Naive thymus-derived CD4-positive, alpha-beta T cell (primary cell): ENCODE results near the gene TMEM88. TPM values are rescaled to one million over a fixed set of nuclear protein-coding genes. Genes with fewer than 3 reads are reported as not detected.
A peak's percentile ranks its signal among the peaks of the same experiment; 100 is the strongest.

Experiments
- ATAC-seq: fragments of 150-1000 bp; cut with Tn5 transposase; 2 replicates; pipeline ENCODE4 v1.10.0; 2021; ENCODE audit warnings: mild to moderate bottlenecking, moderate library complexity
- CTCF ChIA-PET: fragments of 350-600 bp; sonication (Branson Sonifier 250); formaldehyde crosslinking; loops from one replicate; lab custom pipeline; 2021; ENCODE audit warnings: antibody characterized with exemption; lab: Charles Lee
- POLR2A ChIA-PET: fragments of 350-600 bp; sonication (Branson Sonifier 250); formaldehyde crosslinking; loops from one replicate; lab custom pipeline; 2021; ENCODE audit warnings: antibody characterized with exemption, inconsistent platforms; lab: Charles Lee
- DNase-seq, 9 donors: peaks; one replicate each; pipeline versions ENCODE4 v3.0.0 to v3.0.0-alpha.2; 2020 to 2022; ENCODE audit warnings: mixed read lengths in 1 of 9
- H3K27ac ChIP-seq: one replicate; pipeline ENCODE4 v1.7.0; 2013; ENCODE audit warnings: mild to moderate bottlenecking, low read depth, low read length, moderate library complexity
- H3K27me3 ChIP-seq, 2 donors: one replicate each; pipeline ENCODE4 v1.7.0; 2013; ENCODE audit warnings: low read length in 2 of 2, mild to moderate bottlenecking in 2 of 2, moderate library complexity in 2 of 2; ENCODE audit not compliant: control insufficient read depth in 2 of 2, insufficient read depth in 2 of 2
- H3K36me3 ChIP-seq, 3 experiments: 1 replicate in 2 of 3; 2 replicates in 1 of 3; pipeline ENCODE4 v1.7.0; 2013; ENCODE audit warnings: low read length in 3 of 3, mild to moderate bottlenecking in 3 of 3, moderate library complexity in 1 of 3; ENCODE audit not compliant: insufficient read depth in 3 of 3, control insufficient read depth in 2 of 3
- H3K4me1 ChIP-seq, 2 donors: one replicate each; pipeline ENCODE4 v1.7.0; 2013; ENCODE audit warnings: low read length in 2 of 2, mild to moderate bottlenecking in 2 of 2, moderate library complexity in 1 of 2; ENCODE audit not compliant: control insufficient read depth in 2 of 2, insufficient read depth in 2 of 2
- H3K4me3 ChIP-seq: 2 replicates; pipeline ENCODE4 v1.7.0; 2013; ENCODE audit warnings: mild to moderate bottlenecking, low read length
- H3K9me3 ChIP-seq, 3 experiments: 1 replicate in 2 of 3; 2 replicates in 1 of 3; pipeline ENCODE4 v1.7.0; 2013; ENCODE audit warnings: low read length in 3 of 3; ENCODE audit not compliant: control insufficient read depth in 2 of 3
- H3K27ac Mint-ChIP-seq, 9 donors: one replicate each; pipeline ENCODE4 v1.8.0; 2020 to 2022; ENCODE audit warnings: mixed read lengths in 9 of 9, mild to moderate bottlenecking in 8 of 9, moderate library complexity in 5 of 9, inconsistent platforms in 2 of 9
- H3K27me3 Mint-ChIP-seq, 5 donors: one replicate each; pipeline ENCODE4 v1.8.0; 2021 to 2022; ENCODE audit warnings: mixed read lengths in 5 of 5, mild to moderate bottlenecking in 1 of 5
- H3K36me3 Mint-ChIP-seq, 5 donors: one replicate each; pipeline ENCODE4 v1.8.0; 2020 to 2022; ENCODE audit warnings: mixed read lengths in 5 of 5, mild to moderate bottlenecking in 3 of 5, inconsistent platforms in 1 of 5
- H3K4me1 Mint-ChIP-seq, 7 donors: one replicate each; pipeline ENCODE4 v1.8.0; 2020 to 2022; ENCODE audit warnings: mixed read lengths in 7 of 7, mild to moderate bottlenecking in 3 of 7, inconsistent platforms in 1 of 7
- H3K4me3 Mint-ChIP-seq, 10 donors: one replicate each; pipeline ENCODE4 v1.8.0; 2020 to 2022; ENCODE audit warnings: mild to moderate bottlenecking in 10 of 10, mixed read lengths in 10 of 10, moderate library complexity in 6 of 10, inconsistent platforms in 2 of 10
- H3K9me3 Mint-ChIP-seq, 11 donors: one replicate each; pipeline ENCODE4 v1.8.0; 2020 to 2022; ENCODE audit warnings: mixed read lengths in 11 of 11, mild to moderate bottlenecking in 4 of 11, inconsistent platforms in 1 of 11, moderate library complexity in 1 of 11
- intact Hi-C, 2 donors: fragments of 100-400 bp; cut with micrococcal nuclease; formaldehyde crosslinking; loops; one replicate each; pipeline ENCODE4 v1.15.1; 2023
- polyA plus RNA-seq, 2 donors: library from polyadenylated mRNA; unstranded; fragments of 300-500 nt; fragmentation: Illumina TruSeq; gene quantifications; one replicate each; pipeline ENCODE4 v1.2.3, GENCODE V29; 2021
- total RNA-seq, 6 experiments: library from RNA in 5 of 6; stranded (reverse) in 5 of 6; gene quantifications; 1 replicate in 5 of 6; 2 replicates in 1 of 6; pipeline ENCODE4 v1.2.3 and lab custom pipeline; 2021 to 2026

Gene TMEM88
- total and polyA plus RNA-seq, 7 experiments from 2014 or later, result 0.70 to 32.7 (median 11.6) TPM; not detected in 2

DNA sequence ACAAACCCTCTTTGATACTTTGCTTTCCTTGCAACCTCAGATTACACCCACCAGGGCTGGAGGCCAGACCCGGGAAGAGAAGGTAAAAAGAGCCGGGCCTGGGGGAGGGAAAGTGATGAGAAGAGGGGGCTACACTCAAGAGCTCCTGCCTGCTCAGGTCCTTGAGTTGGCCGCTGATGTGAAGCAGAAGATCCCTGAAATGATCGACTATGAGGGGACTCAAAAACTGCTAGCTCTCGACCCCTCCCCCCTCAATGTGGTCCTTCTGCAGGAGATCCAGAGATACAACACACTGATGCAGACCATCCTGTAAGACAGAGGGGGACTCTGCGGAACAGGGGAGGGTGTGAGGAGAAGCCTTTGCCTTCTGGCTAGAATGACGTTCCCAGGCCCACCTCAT is 23.6 kb upstream of the TMEM88 start:
- peak overlapping the region in 1 of 10 donors; percentile 38 for H3K4me3 Mint-ChIP-seq
- H3K4me1 Mint-ChIP-seq, result peaks cover 0 to 24% (median 7%) of the 10 kb centered on the region in 7 donors
- no peaks in the 10 kb centered on the region for H3K36me3 Mint-ChIP-seq
- peaks cover 0 to 3% (median 0%) of the 10 kb centered on the region in 3 experiments for H3K36me3 ChIP-seq
- H3K27me3 Mint-ChIP-seq, result peaks cover 0 to 50% (median 0%) of the 10 kb centered on the region in 5 donors
- peaks cover 5 to 6% of the 10 kb centered on the region in 2 donors for H3K4me1 ChIP-seq
- ChIA-PET POLR2A (interaction anchor here (5.7 to 9.7 kb wide), 2 partner anchors 13 to 20 kb away, joined by 86 to 89 read pairs; no protein-coding TSS in a partner anchor), CTCF (interaction anchor here (1.2 to 1.6 kb wide), 2 partner anchors 12 to 26 kb away, joined by 3 to 4 read pairs; partner anchors contain the start of gene NAA38)
- H3K27ac ChIP-seq, result no peak overlapping the region
- no peaks in the 10 kb centered on the region for H3K9me3 ChIP-seq
- H3K9me3 Mint-ChIP-seq, result peaks cover 0 to 6% (median 0%) of the 10 kb centered on the region in 11 donors
- no peak for DNase-seq
- peak overlapping the region in 1 of 9 donors; percentile 33 for H3K27ac Mint-ChIP-seq
- no peak for ATAC-seq
- H3K4me3 ChIP-seq, result no peak overlapping the region
- intact Hi-C loops, result loop anchor here in 1 of 2 donors (10.0 kb wide), 2 partner anchors 616 to 786 kb away; partner anchors contain the start of genes ACADVL, DLG4 and SLC16A11
- no peaks in the 10 kb centered on the region for H3K27me3 ChIP-seq

DNA sequence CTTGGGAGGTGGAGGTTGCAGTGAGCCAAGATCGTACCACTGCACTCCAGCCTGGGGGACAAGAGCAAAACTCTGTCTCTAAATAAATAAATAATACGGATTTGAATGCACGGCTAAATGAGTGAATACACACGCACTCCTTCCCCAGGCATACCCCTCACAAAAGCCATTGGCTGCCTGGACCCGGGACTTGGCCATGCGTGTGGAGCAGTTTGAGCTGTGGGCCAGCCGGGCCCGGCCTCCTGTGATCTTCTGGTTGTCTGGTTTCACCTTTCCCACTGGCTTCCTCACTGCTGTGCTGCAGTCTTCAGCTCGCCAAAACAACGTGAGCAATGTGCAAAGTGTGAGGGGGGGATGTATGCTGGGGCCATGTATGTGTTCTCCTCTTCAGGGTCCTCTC is 22.4 kb upstream of the TMEM88 start:
- Mint-ChIP-seq H3K27me3 (peaks cover 0 to 40% (median 0%) of the 10 kb centered on the region in 5 donors), H3K9me3 (peaks cover 0 to 6% (median 0%) of the 10 kb centered on the region in 11 donors), H3K36me3 (no peaks in the 10 kb centered on the region), H3K27ac (peak overlapping the region in 1 of 9 donors; percentile 19), H3K4me1 (peaks cover 7 to 36% (median 19%) of the 10 kb centered on the region in 7 donors), H3K4me3 (peak overlapping the region in 5 of 10 donors; percentile 16 to 99 (median 66))
- intact Hi-C loops, result loop anchor here in 1 of 2 donors (10.0 kb wide), 2 partner anchors 618 to 788 kb away; partner anchors contain the start of genes ACADVL, DLG4 and SLC16A11
- no peak overlapping the region for H3K27ac ChIP-seq
- peaks cover 14 to 18% of the 10 kb centered on the region in 2 donors for H3K4me1 ChIP-seq
- peaks cover 0 to 3% (median 0%) of the 10 kb centered on the region in 3 experiments for H3K36me3 ChIP-seq
- DNase-seq, result no peak
- H3K4me3 ChIP-seq, result no peak overlapping the region
- ChIA-PET POLR2A (interaction anchor here (0.9 to 9.7 kb wide), 8 partner anchors 11 to 415 kb away, joined by 3 to 89 read pairs (median 18); partner anchors contain the start of genes CYB5D1, NAA38, POLR2A and RNF227), CTCF (interaction anchor here (1.1 to 4.4 kb wide), 6 partner anchors 9 to 157 kb away, joined by 3 to 43 read pairs (median 5); no protein-coding TSS in a partner anchor)
- H3K9me3 ChIP-seq, result no peaks in the 10 kb centered on the region
- no peak for ATAC-seq
- no peaks in the 10 kb centered on the region for H3K27me3 ChIP-seq

DNA sequence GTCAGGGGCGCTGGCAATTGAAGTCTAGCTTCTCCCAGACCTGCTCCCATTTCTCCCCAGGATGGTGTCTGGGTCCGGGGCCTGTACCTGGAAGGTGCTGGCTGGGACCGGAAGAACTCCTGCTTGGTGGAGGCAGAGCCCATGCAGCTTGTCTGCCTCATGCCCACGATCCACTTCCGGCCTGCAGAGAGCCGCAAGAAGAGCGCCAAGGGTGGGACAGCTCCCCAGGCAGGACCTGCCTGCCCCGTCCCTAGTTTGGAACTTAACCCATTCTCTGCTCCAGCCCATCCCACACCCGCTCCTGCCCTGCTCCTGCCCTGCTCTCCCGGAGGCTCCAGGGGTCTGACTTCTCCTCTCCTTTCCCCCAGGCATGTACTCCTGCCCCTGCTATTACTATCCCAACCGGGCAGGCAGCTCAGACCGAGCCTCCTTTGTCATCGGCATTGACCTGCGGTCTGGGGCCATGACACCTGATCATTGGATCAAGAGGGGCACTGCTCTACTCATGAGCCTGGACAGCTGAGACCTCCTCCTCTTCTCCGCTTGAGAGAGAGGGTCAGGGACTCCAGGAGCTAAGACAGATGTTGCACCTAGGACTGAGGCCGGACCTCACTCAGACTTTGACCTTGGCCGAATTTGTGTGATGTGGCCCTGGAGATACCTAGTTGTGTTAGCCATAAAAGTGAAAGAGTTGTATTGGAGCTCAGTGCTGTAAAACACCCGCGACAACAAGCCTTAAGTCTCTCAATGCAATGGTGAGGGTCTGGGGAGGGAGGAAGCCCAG is 21.7 kb upstream of the TMEM88 start:
- Histone ChIP-seq H3K9me3 (no peaks in the 10 kb centered on the region), H3K4me3 (peak overlapping the region; percentile 96), H3K27me3 (no peaks in the 10 kb centered on the region), H3K27ac (peak overlapping the region; percentile 96), H3K36me3 (peaks cover 0 to 3% (median 0%) of the 10 kb centered on the region in 3 experiments), H3K4me1 (peaks cover 19% of the 10 kb centered on the region in 2 donors)
- CTCF ChIA-PET, result interaction anchor here (0.5 to 4.4 kb wide), 10 partner anchors 10 to 194 kb away, joined by 3 to 43 read pairs (median 6); partner anchors contain the start of gene NAA38
- Mint-ChIP-seq H3K27ac (peak overlapping the region; percentile 95 to 100 (median 99)), H3K36me3 (no peaks in the 10 kb centered on the region), H3K27me3 (peaks cover 0 to 35% (median 0%) of the 10 kb centered on the region in 5 donors), H3K9me3 (peaks cover 0 to 6% (median 0%) of the 10 kb centered on the region in 11 donors), H3K4me1 (peaks cover 12 to 41% (median 25%) of the 10 kb centered on the region in 7 donors), H3K4me3 (peak overlapping the region; percentile 89 to 99 (median 92))
- DNase-seq (no peak), ATAC-seq (no peak)
- intact Hi-C loops, result loop anchor here (1.0 to 10.0 kb wide), 3 partner anchors 11 to 788 kb away; partner anchors contain the start of genes ACADVL (in 1 of the 2), DLG4 (in 1 of the 2) and SLC16A11 (in 1 of the 2)
- POLR2A ChIA-PET, result interaction anchor here (0.9 to 9.7 kb wide), 12 partner anchors 11 to 414 kb away, joined by 3 to 89 read pairs (median 6); partner anchors contain the start of genes CYB5D1, NAA38, POLR2A and RNF227

GRCh38 chr17:7833795-7834541 is 20.9 kb upstream of the TMEM88 start, which contains the start of gene KDM6B:
Gene KDM6B, plus strand, starts transcription at chr17:7834217. Its CDS starts 11,338 bp downstream, at chr17:7845555.
- Histone ChIP-seq H3K27me3 (no peaks in the 10 kb centered on the region), H3K4me1 (peaks cover 25 to 26% of the 10 kb centered on the region in 2 donors), H3K9me3 (no peaks in the 10 kb centered on the region), H3K27ac (peak within 1 kb of the TSS; percentile 96), H3K36me3 (peaks cover 0 to 3% (median 0%) of the 10 kb centered on the region in 3 experiments), H3K4me3 (peak within 1 kb of the TSS; percentile 96)
- H3K4me1 Mint-ChIP-seq, result peaks cover 17 to 48% (median 31%) of the 10 kb centered on the region in 7 donors
- H3K36me3 Mint-ChIP-seq, result no peaks in the 10 kb centered on the region
- peak; percentile 67 for ATAC-seq
- CTCF ChIA-PET, result interaction anchor here (0.5 to 4.4 kb wide), 11 partner anchors 11 to 195 kb away, joined by 3 to 43 read pairs (median 5); partner anchors contain the start of gene NAA38
- H3K27ac Mint-ChIP-seq, result peak within 1 kb of the TSS; percentile 95 to 100 (median 99)
- H3K4me3 Mint-ChIP-seq, result peak within 1 kb of the TSS; percentile 91 to 99 (median 96)
- peak; percentile 80 to 91 (median 90) for DNase-seq
- POLR2A ChIA-PET, result interaction anchor here (0.9 to 9.7 kb wide), 15 partner anchors 8 to 350 kb away, joined by 3 to 89 read pairs (median 7); partner anchors contain the start of genes CYB5D1, MPDU1, NAA38 and POLR2A
- intact Hi-C loops, result loop anchor here (1.0 to 10.0 kb wide), 13 partner anchors 10 to 819 kb away; partner anchors contain the start of genes ACADVL (in 1 of the 2), ALOXE3 (in 1 of the 2), CNTROB (in 1 of the 2) and DLG4 (in 1 of the 2)
- peaks cover 0 to 35% (median 0%) of the 10 kb centered on the region in 5 donors for H3K27me3 Mint-ChIP-seq
- peaks cover 0 to 6% (median 0%) of the 10 kb centered on the region in 11 donors for H3K9me3 Mint-ChIP-seq

GRCh38 chr17:7834542-7834956 is 20.3 kb upstream of the TMEM88 start:
- Histone ChIP-seq H3K9me3 (no peaks in the 10 kb centered on the region), H3K27me3 (no peaks in the 10 kb centered on the region), H3K4me1 (peaks cover 29 to 32% of the 10 kb centered on the region in 2 donors), H3K36me3 (peaks cover 0 to 3% (median 0%) of the 10 kb centered on the region in 3 experiments), H3K27ac (peak overlapping the region; percentile 96), H3K4me3 (peak overlapping the region; percentile 96)
- Mint-ChIP-seq H3K27me3 (peaks cover 0 to 29% (median 0%) of the 10 kb centered on the region in 5 donors), H3K4me3 (peak overlapping the region; percentile 91 to 99 (median 96)), H3K9me3 (peaks cover 0 to 6% (median 0%) of the 10 kb centered on the region in 11 donors), H3K27ac (peak overlapping the region; percentile 95 to 100 (median 99)), H3K4me1 (peaks cover 23 to 54% (median 37%) of the 10 kb centered on the region in 7 donors), H3K36me3 (peaks cover 0 to 4% (median 0%) of the 10 kb centered on the region in 5 donors)
- ATAC-seq, result peak; percentile 8
- POLR2A ChIA-PET, result interaction anchor here (0.6 to 9.7 kb wide), 20 partner anchors 9 to 799 kb away, joined by 3 to 89 read pairs (median 4); partner anchors contain the start of genes ACAP1, CYB5D1, MPDU1 and NAA38
- CTCF ChIA-PET, result interaction anchor here (0.6 to 4.4 kb wide), 9 partner anchors 11 to 155 kb away, joined by 3 to 43 read pairs (median 5); partner anchors contain the start of gene NAA38
- peak in 1 of 9 donors; percentile 75 for DNase-seq
- intact Hi-C loops, result loop anchor here (1.0 to 10.0 kb wide), 13 partner anchors 10 to 820 kb away; partner anchors contain the start of genes ACADVL (in 1 of the 2), ALOXE3 (in 1 of the 2), CNTROB (in 1 of the 2) and DLG4 (in 1 of the 2)
